GM20431 (cell line): ENCODE data around the gene LRRC28.
"Not testable (repeated sequence)": the region's sequence is repeated elsewhere in the genome, so short reads cannot be mapped to it uniquely, and the experiment has no call there.

Experiments used
- in situ Hi-C: fragments of 300-500 bp; cut with MseI, MboI; formaldehyde crosslinking; loops from one replicate; pipeline ENCODE4 v1.15.0; 2020; ENCODE audit warnings: low sequenced_read_pairs; ENCODE audit not compliant: unreplicated experiment

The LRRC28 gene

DNA sequence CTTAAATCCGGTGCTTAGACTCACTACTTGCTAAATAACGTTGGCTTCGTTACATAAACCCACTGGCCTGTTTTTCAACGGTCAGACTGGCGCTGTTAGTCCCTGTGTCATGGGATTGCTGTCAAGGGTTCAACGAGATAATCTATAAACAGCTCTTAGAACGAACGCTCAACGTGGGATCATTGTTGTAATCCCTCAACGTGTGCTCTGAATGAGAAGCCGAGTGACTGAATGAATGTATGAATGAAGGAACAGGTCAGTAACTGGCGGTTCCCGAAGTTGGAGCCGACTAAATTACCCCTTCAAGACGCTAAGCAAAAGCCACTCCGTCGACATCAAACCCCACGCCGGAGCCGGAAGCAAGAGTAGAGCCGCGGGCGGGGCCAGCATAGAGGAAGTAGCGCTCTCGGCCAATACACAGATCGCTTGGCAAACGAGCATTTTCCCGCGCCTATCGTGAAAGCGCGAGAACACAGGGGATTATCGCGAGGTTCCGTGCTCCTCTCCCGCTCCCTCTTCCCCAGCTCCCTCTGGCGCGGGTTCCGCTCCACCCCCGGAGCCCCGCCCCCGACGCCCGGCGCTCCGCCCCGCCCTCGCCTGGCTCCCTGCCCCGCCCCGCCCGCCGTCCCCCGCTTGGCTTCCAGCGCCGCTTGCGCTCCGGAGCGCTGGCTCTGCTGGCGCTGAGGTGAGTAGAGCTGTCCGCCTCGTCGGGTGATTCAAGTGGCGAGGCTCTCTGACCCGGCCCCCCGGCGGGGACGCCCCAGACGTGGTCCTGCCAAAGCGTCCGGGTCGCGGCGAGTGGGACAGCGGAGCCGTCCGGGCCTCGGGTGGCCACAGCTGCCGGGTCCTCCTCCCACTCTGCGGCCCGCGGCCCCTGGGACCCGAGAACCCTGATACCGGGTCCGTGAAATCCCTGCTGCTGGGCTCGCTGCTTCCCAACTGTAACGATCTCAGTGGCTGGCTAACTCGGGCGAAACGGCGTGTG, at the start of gene LRRC28:
TSS of gene LRRC28 (plus strand) at position 625 of the 985 bp plus-strand sequence. CDS start 4,477 bp downstream, outside the sequence.
- in situ Hi-C loops = loop anchor here (25.0 kb wide), 1 partner anchor 486 kb away; the partner anchor contains the start of gene LYSMD4

DNA sequence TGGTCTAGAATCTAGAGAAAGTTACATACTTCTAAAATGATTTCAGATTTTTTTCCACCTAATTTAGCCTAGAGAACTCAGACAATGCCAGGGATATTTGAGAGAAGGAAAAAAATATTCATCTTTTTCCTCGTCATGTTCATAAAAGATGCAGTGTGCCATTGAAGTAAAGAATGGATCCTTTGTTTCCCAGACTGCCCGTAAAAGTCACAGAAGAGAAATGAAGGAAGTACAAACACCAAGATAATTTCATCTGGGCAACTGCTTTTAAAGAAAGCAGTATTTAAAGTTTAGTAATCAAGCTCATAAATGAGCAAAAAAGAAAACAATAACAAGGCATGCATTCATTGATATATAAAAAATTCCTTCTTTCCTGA, 49.1 kb upstream of the LRRC28 start:
- in situ Hi-C loops = no loop called here

DNA sequence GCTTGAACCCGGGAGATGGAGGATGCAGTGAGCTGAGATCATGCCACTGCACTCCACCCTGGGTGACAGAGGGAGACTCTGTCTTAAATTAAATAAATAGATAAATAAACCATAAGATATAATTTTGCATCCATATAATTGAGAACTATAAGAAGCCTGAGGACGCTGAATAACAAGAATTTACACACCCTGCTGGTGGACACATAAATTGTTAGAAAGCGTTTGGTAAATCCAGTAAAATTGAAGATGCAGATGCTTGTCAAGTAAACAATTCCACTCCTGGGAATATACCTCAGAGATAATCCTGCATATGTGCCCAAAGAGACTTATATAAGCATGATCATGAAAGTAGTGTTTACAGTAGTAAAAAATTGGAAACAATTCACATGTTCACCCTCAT, 43.6 kb upstream of the LRRC28 start:
- in situ Hi-C loops = no loop called here

- in situ Hi-C loops = no loop called here
Measured at GRCh38 chr15:99209326-99209725, 42.0 kb upstream of the LRRC28 start.

GRCh38 chr15:99210334-99210733, 40.9 kb upstream of the LRRC28 start:
- in situ Hi-C loops = loop anchor here (10.0 kb wide), 1 partner anchor 116 kb away; no protein-coding TSS in a partner anchor

DNA sequence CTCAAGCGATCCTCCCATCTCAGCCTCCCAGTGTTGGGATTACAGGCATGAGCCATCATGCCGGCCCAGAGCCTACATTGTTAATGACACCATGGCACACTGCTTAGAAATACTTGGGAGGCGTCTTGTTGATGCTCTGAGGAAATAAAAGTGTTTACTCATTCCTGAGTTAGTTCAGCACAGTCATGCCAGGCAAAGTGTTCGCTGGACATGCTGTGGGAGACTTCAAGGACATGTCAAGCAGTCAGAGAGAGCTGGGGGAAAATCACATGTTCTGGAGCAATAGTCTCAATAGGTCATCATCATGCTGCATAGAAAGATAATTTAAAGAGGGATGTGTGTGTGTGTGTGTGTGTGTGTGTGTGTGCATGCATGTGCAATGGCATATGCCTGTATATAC, 39.4 kb upstream of the LRRC28 start:
- in situ Hi-C loops = loop anchor here (10.0 kb wide), 1 partner anchor 117 kb away; no protein-coding TSS in a partner anchor

- in situ Hi-C loops = loop anchor here (10.0 kb wide), 1 partner anchor 118 kb away; no protein-coding TSS in a partner anchor
Measured at GRCh38 chr15:99212406-99212805, 38.9 kb upstream of the LRRC28 start.

GRCh38 chr15:99213187-99213811, 38.0 kb upstream of the LRRC28 start:
- in situ Hi-C loops = loop anchor here (10.0 kb wide), 1 partner anchor 118 kb away; no protein-coding TSS in a partner anchor

- in situ Hi-C loops = no loop called here
Measured at GRCh38 chr15:99224372-99225214, 26.7 kb upstream of the LRRC28 start.

- in situ Hi-C loops = no loop called here
Measured at GRCh38 chr15:99226802-99227201, 24.5 kb upstream of the LRRC28 start.

DNA sequence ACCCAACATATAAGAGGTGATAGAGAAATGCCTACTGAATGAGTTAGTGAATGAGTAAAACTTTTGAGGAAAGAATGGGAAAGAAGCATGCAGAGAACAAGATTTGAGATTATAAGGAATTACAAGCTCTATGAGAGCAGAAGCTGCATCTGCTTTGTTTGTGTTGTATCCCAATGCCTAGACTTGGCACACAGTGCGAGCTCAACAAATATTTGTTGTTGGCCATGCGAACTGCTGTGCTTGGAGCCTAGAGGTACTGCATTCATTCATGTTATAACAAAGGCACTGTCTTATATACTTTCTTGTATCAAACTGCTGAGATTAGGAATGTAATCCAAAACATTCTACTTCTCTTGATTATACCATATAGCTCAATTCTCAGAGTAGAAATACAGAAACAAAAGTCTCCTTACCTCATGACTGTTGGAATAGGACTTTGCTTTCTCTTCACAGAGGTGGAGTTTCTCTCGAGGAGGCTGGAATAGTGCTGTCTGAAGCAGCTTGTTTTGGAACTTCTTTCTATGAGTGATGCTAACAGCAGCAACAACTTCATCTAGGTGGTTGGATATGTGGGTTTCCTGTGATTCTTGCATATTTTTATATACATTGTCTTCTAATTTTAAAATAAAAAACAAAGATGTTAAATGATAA, 23.0 kb upstream of the LRRC28 start:
- in situ Hi-C loops = no loop called here

DNA sequence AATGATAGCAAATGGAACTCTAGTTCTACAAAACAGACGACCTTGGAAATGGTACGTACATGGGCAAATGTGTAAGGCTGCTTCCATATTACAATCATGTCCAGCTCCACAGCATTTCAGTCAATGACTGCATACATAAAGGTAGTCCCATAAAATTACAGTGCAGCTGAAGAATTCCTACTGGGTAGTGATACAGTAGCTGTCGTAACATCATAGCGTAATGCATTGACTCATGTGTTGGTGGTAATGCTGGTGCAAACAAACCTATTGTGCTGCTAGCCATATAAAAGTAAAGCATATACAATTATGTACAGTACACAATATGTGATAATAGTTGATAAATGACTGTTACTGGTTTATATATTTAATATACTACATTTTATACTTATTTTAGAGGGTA, 20.4 kb upstream of the LRRC28 start:
- in situ Hi-C loops = no loop called here

GRCh38 chr15:99232740-99233139, 18.5 kb upstream of the LRRC28 start:
- in situ Hi-C loops = no loop called here

DNA sequence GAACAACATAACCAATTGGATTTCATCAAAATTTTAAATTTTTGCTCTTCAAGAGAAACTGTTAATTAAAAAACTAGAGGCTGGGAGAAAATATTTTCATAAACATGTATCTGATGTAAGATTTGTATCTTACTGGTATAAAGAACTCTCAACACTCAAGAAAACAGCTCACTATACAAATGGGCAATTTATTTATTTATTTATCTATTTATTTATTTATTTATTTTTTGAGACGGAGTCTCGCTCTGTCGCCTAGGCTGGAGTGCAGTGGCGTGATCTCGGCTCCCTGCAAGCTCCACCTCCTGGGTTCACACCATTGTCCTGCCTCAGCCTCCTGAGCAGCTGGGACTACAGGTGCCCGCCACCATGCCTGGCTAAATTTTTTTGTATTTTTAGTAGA, 17.1 kb upstream of the LRRC28 start:
- in situ Hi-C loops = not testable (repeated sequence)

DNA sequence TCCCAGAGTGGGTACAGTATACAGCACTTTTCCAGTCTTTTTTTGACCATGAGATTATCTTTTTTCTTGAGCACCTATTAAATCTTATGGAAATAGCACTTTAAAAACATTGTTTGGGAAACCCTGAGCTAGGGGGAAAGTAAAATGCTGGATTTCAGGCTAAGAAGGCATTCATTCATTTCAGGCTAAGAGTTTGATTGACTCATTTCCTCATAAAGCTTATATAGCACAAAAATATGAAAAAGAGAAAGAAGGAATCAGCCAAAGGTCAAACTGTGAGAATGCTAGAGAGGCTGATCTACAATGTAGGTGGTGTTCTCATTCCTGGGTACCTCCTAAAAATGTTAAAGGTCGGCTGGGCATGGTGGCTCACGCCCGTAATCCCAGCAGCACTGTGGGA, 12.4 kb upstream of the LRRC28 start:
- in situ Hi-C loops = no loop called here

GRCh38 chr15:99239545-99240198, 11.6 kb upstream of the LRRC28 start:
- in situ Hi-C loops = no loop called here

DNA sequence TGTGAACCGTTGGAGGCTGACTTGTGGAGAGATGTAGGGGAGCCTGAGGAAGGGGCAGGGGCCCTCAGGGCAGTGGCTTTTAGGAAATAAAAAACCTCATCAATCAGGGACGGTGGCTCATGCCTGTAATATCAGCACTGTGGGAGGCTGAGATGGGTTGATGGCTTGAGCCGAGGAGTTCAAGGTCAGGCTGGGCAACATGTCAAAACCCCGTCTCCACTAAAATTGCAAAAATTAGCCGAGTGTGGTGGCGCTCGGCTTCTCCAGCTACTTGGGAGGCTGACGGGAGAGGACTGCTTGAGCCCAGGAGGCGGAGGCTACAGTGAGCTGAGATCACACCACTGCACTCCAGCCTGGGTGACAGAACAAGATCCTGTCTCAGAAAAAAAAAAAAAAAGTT, 9.5 kb upstream of the LRRC28 start:
- in situ Hi-C loops = no loop called here

- in situ Hi-C loops = no loop called here
Measured at GRCh38 chr15:99244306-99244705, 7.0 kb upstream of the LRRC28 start.

DNA sequence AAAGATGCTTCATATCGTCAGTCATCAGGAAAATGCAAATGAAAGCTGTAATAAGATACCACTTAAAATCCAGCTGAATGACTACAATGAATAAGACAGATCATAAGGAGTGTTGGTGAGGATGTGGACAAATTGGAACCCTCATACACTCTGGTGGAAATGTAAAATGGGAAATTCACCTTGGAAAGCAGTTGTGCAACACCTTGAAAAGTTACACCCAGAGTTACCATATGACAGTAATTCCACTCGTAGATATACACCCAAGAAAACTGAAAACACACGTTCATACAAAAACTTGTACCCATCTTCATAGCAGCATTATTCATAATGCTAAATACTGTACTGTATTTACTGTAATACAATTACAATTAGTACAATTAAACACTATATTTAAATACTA, 4.2 kb upstream of the LRRC28 start:
- in situ Hi-C loops = no loop called here
